ENCODE data around the gene TMEM183A.
A peak's percentile ranks its signal among the peaks of the same experiment; 100 is the strongest.

Gene TMEM183A

GRCh38 chr1:203046984-203047630 lies 39.9 kb downstream of the TMEM183A start:
- peak; percentile 79 for DNase-seq (ENCODE audit: low read depth)

GRCh38 chr1:203048086-203048485 lies 40.9 kb downstream of the TMEM183A start:
- DNase-seq (ENCODE audit: low read depth) = no peak

GRCh38 chr1:203048555-203049051 lies 41.4 kb downstream of the TMEM183A start:
- DNase-seq (ENCODE audit: low read depth) = no peak

GRCh38 chr1:203049077-203049476 lies 41.9 kb downstream of the TMEM183A start:
- no peak for DNase-seq (ENCODE audit: low read depth)

- no peak for DNase-seq (ENCODE audit: low read depth)
Measured at GRCh38 chr1:203049576-203050180, 42.5 kb downstream of the TMEM183A start.

- DNase-seq (ENCODE audit: low read depth) = no peak
Measured at GRCh38 chr1:203050826-203051225, 43.7 kb downstream of the TMEM183A start.

- DNase-seq (ENCODE audit: low read depth) = no peak
Measured at GRCh38 chr1:203051841-203052324, 44.7 kb downstream of the TMEM183A start.

GRCh38 chr1:203052601-203053000 lies 45.4 kb downstream of the TMEM183A start:
- DNase-seq (ENCODE audit: low read depth) = no peak

GRCh38 chr1:203054184-203054583 lies 47.0 kb downstream of the TMEM183A start:
- no peak for DNase-seq (ENCODE audit: low read depth)

GRCh38 chr1:203054642-203055041 lies 47.5 kb downstream of the TMEM183A start:
- no peak for DNase-seq (ENCODE audit: low read depth)

- no peak for DNase-seq (ENCODE audit: low read depth)
Measured at GRCh38 chr1:203055161-203055799, 48.1 kb downstream of the TMEM183A start.

GRCh38 chr1:203056012-203056411 lies 48.8 kb downstream of the TMEM183A start:
- no peak for DNase-seq (ENCODE audit: low read depth)

- DNase-seq (ENCODE audit: low read depth) = no peak
Measured at GRCh38 chr1:203056516-203056915, 49.3 kb downstream of the TMEM183A start.

- no peak for DNase-seq (ENCODE audit: low read depth)
Measured at GRCh38 chr1:203057911-203058675, 50.9 kb downstream of the TMEM183A start.

GRCh38 chr1:203058676-203058935 lies 51.4 kb downstream of the TMEM183A start:
- DNase-seq (ENCODE audit: low read depth) = no peak

- DNase-seq (ENCODE audit: low read depth) = no peak
Measured at GRCh38 chr1:203059485-203059884, 52.3 kb downstream of the TMEM183A start.

GRCh38 chr1:203060115-203060514 lies 52.9 kb downstream of the TMEM183A start:
- no peak for DNase-seq (ENCODE audit: low read depth)

GRCh38 chr1:203063287-203063686 lies 56.1 kb downstream of the TMEM183A start:
- DNase-seq (ENCODE audit: low read depth) = no peak

GRCh38 chr1:203065191-203065590 lies 58.0 kb downstream of the TMEM183A start:
- DNase-seq (ENCODE audit: low read depth) = no peak

GRCh38 chr1:203065986-203066385 lies 58.8 kb downstream of the TMEM183A start:
- DNase-seq (ENCODE audit: low read depth) = no peak

GRCh38 chr1:203066965-203067364 lies 59.8 kb downstream of the TMEM183A start:
- DNase-seq (ENCODE audit: low read depth) = no peak

- no peak for DNase-seq (ENCODE audit: low read depth)
Measured at GRCh38 chr1:203069030-203069747, 62.0 kb downstream of the TMEM183A start.
